ENCODE results near the gene AKAP3. TPM values are rescaled to one million over a fixed set of nuclear protein-coding genes. Genes with fewer than 3 reads are reported as not detected.

AKAP3 gene
- total and polyA plus RNA-seq, 2 of the 8 experiments (the other 6 are each of a cell fraction or from before 2014, with no cell fraction given), result 0.54 to 1.0 TPM

GRCh38 chr12:4607056-4607455 is 41.8 kb downstream of the AKAP3 start (continued):
- TF ChIP-seq CBX8 (IDR thresholded peaks at IDR 0.05; ENCODE audit: borderline replicate concordance, low read depth, low read length) (no peak), CTBP2 (IDR thresholded peaks at IDR 0.05; ENCODE audit: borderline replicate concordance, insufficient read depth, insufficient read length, low read length) (no peak), TEAD4 (IDR thresholded peaks at IDR 0.05; ENCODE audit: low read depth, low read length) (no peak), JUN (IDR thresholded peaks at IDR 0.05; ENCODE audit: low read depth, low read length) (no peak), SIN3A (conservative IDR thresholded peaks at IDR 0.05 in 1 of 2, IDR thresholded peaks at IDR 0.05 in 1 of 2; ENCODE audit: low read depth in 1 of 2, low read length in 2 of 2) (no peak), CTCF (IDR thresholded peaks at IDR 0.05; ENCODE audit: control extremely low read depth in 1 of 3, insufficient read depth in 1 of 3, low read depth in 1 of 3, low read length in 3 of 3) (no peak)
